Loucy (cell line): ENCODE data around the gene CXCR2.

ENCODE experiments used
- EZH2phosphoT487 ChIP-seq: fragments of 200-600 bp; IDR thresholded peaks from 2 replicates; pipeline ENCODE4 v1.6.1; 2018; ENCODE audit warnings: antibody characterized with exemption, mild to moderate bottlenecking, moderate library complexity, borderline replicate concordance
- TF ChIP-seq, protein P1 (sequence below): fragments of 200-600 bp; sonication (generic); conservative IDR thresholded peaks from 2 replicates; pipeline ENCODE4 v1.5.1; 2014; ENCODE audit warnings: mild to moderate bottlenecking, antibody characterized with exemption, low read length

DNA sequence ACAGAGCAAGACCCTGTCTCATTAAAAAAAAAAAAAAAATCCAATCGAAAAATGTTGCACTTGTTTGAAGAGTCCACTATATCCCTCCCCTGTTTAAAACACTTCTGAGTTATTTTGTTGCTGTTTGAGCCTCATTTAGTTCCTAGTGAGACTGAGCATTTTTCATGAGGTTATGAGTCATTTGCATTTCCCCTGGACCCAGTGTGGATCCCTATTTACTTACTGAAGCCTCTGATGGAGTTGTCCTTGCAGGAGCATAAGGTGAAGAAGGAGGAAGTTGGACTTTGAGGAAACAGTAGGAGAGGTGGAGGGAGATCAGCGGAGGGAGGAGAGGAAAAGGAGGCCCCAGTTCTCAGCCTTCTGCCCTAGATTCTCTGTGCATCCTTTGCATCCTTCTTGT is 35.8 kb downstream of the CXCR2 start:
- TF ChIP-seq, protein P1, sequence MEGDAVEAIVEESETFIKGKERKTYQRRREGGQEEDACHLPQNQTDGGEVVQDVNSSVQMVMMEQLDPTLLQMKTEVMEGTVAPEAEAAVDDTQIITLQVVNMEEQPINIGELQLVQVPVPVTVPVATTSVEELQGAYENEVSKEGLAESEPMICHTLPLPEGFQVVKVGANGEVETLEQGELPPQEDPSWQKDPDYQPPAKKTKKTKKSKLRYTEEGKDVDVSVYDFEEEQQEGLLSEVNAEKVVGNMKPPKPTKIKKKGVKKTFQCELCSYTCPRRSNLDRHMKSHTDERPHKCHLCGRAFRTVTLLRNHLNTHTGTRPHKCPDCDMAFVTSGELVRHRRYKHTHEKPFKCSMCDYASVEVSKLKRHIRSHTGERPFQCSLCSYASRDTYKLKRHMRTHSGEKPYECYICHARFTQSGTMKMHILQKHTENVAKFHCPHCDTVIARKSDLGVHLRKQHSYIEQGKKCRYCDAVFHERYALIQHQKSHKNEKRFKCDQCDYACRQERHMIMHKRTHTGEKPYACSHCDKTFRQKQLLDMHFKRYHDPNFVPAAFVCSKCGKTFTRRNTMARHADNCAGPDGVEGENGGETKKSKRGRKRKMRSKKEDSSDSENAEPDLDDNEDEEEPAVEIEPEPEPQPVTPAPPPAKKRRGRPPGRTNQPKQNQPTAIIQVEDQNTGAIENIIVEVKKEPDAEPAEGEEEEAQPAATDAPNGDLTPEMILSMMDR = no peak
- TF ChIP-seq EZH2phosphoT487 = no peak
